Colonic mucosa (tissue), 4 donors: ENCODE results near the gene PTPRF. TPM values are rescaled to one million over a fixed set of nuclear protein-coding genes. Genes with fewer than 3 reads are reported as not detected.

ENCODE experiments used
- DNase-seq: peaks from one replicate; pipeline ENCODE4 v3.0.0-alpha.2; 2020
- H3K27ac ChIP-seq: fragments of 200-600 bp; one replicate; pipeline ENCODE4 v1.8.0; 2021
- H3K27me3 ChIP-seq: fragments of 200-600 bp; one replicate; pipeline ENCODE4 v1.8.0; 2021
- H3K36me3 ChIP-seq: fragments of 200-600 bp; one replicate; pipeline ENCODE4 v1.8.0; 2021
- H3K4me1 ChIP-seq: fragments of 200-600 bp; one replicate; pipeline ENCODE4 v1.8.0; 2021; ENCODE audit warnings: mild to moderate bottlenecking
- H3K4me3 ChIP-seq: fragments of 200-600 bp; one replicate; pipeline ENCODE4 v1.8.0; 2021
- H3K9ac ChIP-seq, 2 donors: one replicate each; pipeline ENCODE4 v1.7.0; 2013; ENCODE audit warnings: control low read depth in 2 of 2, low read depth in 2 of 2, low read length in 2 of 2
- H3K9me3 ChIP-seq: fragments of 200-600 bp; one replicate; pipeline ENCODE4 v1.8.0; 2021
- CTCF ChIP-seq: fragments of 200-600 bp; IDR thresholded peaks from one replicate; pipeline ENCODE4 v1.8.0; 2022; ENCODE audit warnings: antibody characterized with exemption, mild to moderate bottlenecking
- intact Hi-C: fragments of 100-400 bp; cut with DNase I; formaldehyde crosslinking; loops from one replicate; pipeline ENCODE4 v1.14.1; 2022
- total RNA-seq, 2 donors: library from RNA; stranded (reverse); fragmentation: NEBNext Ultra II Directional in 1 of 2; extraction: Animal tissue kit (Norgen Biotek cat#: 25700) in 1 of 2; gene quantifications; one replicate each; pipeline ENCODE4 v1.2.1, GENCODE V29; 2021
- donor health status: healthy.
- donor health status: DM: no; HTN: no; CAD: no.
- donor health status: DM: no; HTN: no; CAD: no.

Gene PTPRF
- total RNA-seq, 2 donors from 2014 or later = 351 to 449 TPM

GRCh38 chr1:43509740-43510375 is 20.8 kb upstream of the PTPRF start:
- intact Hi-C loops = no loop called here
- Histone ChIP-seq H3K4me1 (no peaks in the 10 kb centered on the region), H3K27ac (no peak overlapping the region), H3K36me3 (no peaks in the 10 kb centered on the region), H3K4me3 (no peak overlapping the region), H3K9me3 (no peaks in the 10 kb centered on the region), H3K9ac (no peak overlapping the region), H3K27me3 (no peaks in the 10 kb centered on the region)
- no peak for TF ChIP-seq CTCF
- peak; percentile 58 for DNase-seq

GRCh38 chr1:43510621-43511020 is 20.1 kb upstream of the PTPRF start:
- Histone ChIP-seq H3K9ac (no peak overlapping the region), H3K4me3 (no peak overlapping the region), H3K27me3 (no peaks in the 10 kb centered on the region), H3K9me3 (no peaks in the 10 kb centered on the region), H3K4me1 (no peaks in the 10 kb centered on the region), H3K27ac (no peak overlapping the region), H3K36me3 (no peaks in the 10 kb centered on the region)
- intact Hi-C loops = no loop called here
- TF ChIP-seq CTCF = no peak
- DNase-seq = no peak

GRCh38 chr1:43511394-43511793 is 19.3 kb upstream of the PTPRF start:
- intact Hi-C loops = no loop called here
- Histone ChIP-seq H3K27ac (peak overlapping the region; percentile 72), H3K36me3 (no peaks in the 10 kb centered on the region), H3K9me3 (no peaks in the 10 kb centered on the region), H3K27me3 (no peaks in the 10 kb centered on the region), H3K9ac (no peak overlapping the region), H3K4me1 (no peaks in the 10 kb centered on the region), H3K4me3 (no peak overlapping the region)
- no peak for DNase-seq
- TF ChIP-seq CTCF = no peak

GRCh38 chr1:43512133-43512532 is 18.6 kb upstream of the PTPRF start:
- DNase-seq = no peak
- no peaks in the 10 kb centered on the region for H3K4me1 ChIP-seq
- no peaks in the 10 kb centered on the region for H3K36me3 ChIP-seq
- no peaks in the 10 kb centered on the region for H3K9me3 ChIP-seq
- TF ChIP-seq CTCF = no peak
- intact Hi-C loops = no loop called here
- no peak overlapping the region for H3K4me3 ChIP-seq
- H3K27me3 ChIP-seq = no peaks in the 10 kb centered on the region
- H3K9ac ChIP-seq = no peak overlapping the region
- H3K27ac ChIP-seq = peak overlapping the region; percentile 72

- no peak for DNase-seq
- Histone ChIP-seq H3K27ac (peak overlapping the region; percentile 72), H3K9me3 (no peaks in the 10 kb centered on the region), H3K27me3 (no peaks in the 10 kb centered on the region), H3K9ac (peak overlapping the region in 1 of 2 donors; percentile 26), H3K4me3 (no peak overlapping the region), H3K4me1 (no peaks in the 10 kb centered on the region), H3K36me3 (no peaks in the 10 kb centered on the region)
- no peak for TF ChIP-seq CTCF
- intact Hi-C loops = no loop called here
Observed at GRCh38 chr1:43512681-43513080, 18.0 kb upstream of the PTPRF start.
